HT-29 (cell line): ENCODE data around the gene TTC34. TPM values are rescaled to one million over a fixed set of nuclear protein-coding genes. Genes with fewer than 3 reads are reported as not detected.

Experiments used
- DNase-seq: peaks from one replicate; pipeline ENCODE4 v3.0.0-alpha.2; 2015; ENCODE audit warnings: low spot score
- total RNA-seq: library from RNA; depleted of rRNA; stranded (reverse); fragments of >200 nt; shearing (Covaris generic); gene quantifications from 2 replicates; pipeline ENCODE4 v1.2.3, GENCODE V29; 2014; rRNA removed

TTC34 gene, protein sequence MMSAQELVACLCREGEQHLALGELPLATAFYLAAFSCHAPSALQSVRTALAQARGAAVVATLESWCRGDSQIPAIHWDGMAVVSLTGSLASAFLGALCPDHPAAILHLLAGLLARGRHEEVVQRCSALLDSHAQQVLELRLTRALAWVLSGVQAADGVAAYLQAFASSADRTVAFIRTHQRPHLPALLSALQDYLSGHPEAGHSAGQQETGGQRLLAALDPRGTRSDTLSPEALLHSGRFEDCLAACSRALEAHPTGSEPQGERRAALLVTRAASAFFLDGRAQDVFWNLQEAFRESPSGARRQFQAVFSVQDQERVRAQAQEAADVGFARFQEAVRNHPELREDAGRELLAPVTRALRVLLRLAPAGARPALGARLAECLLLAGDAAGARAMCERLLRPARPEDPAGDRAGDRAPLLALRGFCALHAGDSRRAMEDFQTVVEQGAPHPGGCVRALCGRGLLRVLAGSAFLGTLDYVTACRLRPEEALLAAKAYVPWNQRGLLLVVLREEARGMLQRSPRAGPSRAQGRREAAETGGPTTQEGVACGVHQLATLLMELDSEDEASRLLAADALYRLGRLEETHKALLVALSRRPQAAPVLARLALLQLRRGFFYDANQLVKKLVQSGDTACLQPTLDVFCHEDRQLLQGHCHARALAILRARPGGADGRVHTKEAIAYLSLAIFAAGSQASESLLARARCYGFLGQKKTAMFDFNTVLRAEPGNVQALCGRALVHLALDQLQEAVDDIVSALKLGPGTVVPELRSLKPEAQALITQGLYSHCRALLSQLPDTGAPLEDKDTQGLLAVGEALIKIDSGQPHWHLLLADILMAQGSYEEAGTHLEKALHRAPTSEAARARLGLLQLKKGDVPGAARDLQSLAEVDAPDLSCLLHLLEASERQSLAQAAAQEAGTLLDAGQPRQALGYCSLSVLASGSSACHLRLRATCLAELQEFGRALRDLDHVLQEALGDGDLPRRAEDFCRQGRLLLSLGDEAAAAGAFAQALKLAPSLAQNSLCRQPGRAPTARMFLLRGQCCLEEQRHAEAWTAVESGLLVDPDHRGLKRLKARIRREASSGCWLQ
- 0.36 and 0.39 TPM in 2 replicates for total RNA-seq

DNA sequence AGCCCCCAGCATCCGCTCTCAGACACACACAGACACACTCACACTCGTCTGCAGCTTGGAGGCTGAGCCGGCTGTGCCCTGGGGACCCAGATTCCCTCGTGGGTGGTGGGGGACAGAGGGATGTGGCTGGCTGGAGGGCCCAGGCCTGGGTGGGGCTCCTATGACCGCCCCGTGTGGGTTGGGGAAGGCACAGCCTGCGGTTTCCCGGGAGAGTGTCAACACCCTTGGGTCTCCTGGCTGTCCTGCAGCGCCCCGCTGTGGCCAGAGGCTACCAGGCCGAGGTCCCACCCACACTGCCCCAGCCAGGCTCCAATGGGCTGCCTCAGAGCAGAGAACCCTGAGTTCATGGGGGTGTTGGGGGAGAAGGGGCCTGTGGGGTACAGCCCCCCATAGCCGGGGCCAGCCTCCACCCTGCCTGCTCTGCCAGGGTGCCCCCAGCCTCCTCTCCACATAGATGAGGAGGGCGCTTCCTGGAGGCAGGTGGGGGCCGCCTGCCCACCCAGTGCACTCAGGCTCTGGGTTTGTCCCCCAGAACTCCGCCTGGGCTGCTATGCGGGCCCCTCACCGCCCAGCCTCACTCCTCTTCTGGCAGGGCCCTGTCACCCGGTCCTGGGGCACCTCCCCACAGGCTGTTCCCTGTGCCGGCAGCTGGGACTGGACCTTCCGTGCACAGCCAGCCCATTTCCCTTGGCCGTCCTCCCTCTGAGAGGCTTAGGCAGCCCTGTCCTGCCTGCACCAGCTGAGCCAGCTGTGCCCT, at the start of gene TTC34:
TTC34 (minus strand) TSS at position 159 of the 757 bp plus-strand sequence. CDS start 866 bp downstream, outside the sequence.
- DNase-seq: peak; percentile 86

DNA sequence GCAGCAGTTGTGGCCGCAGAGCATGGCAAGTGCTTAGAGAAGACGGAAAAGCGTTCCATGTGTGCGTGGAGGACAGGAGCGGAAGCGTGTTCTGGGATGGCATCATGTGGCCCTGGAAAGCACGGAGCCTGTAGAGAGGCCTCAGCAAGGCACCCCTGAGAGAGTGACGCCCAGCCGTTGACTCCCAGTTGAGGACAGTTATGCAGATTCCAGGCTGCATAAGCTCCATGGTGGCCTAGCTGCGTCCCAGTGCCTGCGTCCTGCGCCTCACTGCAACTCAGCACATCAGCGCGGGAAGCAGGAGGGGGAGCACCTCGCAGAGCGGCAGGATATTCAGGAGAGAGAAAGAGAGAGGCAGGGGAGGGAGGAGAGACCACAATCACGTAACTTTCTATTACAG, 49.0 kb upstream of the TTC34 start:
- DNase-seq: no peak

DNA sequence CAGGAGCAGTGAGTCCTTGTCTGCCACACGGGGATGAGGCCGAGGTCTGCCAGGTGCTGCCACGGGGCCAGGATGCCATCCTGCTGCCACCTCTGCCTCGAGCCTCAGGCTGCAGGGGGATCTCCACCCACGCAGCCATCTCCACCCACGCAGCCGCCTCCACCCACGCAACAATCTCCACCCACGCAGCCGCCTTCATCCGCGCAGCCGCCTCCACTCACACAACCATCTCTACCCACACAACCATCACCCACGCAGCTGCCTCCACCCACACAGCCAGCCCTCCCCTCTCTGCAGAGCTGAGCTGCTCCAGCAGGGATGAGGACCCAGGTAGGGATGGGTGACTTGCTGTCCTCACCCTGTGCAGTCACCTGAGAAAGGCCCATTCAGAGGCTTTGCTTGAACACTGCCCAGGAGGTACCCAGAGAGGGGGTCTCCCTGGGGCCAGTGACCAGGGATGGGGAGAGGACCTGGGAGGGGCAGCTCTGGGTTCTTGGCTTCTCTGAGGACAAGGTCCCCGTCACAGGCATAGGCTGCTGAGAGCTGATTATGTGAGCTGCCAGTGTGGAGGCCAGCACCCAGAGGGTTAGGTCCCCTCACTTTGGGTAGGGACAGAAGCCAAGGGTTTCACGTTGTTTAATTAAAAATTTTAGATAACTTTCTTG, 46.6 kb upstream of the TTC34 start:
- DNase-seq: no peak

DNA sequence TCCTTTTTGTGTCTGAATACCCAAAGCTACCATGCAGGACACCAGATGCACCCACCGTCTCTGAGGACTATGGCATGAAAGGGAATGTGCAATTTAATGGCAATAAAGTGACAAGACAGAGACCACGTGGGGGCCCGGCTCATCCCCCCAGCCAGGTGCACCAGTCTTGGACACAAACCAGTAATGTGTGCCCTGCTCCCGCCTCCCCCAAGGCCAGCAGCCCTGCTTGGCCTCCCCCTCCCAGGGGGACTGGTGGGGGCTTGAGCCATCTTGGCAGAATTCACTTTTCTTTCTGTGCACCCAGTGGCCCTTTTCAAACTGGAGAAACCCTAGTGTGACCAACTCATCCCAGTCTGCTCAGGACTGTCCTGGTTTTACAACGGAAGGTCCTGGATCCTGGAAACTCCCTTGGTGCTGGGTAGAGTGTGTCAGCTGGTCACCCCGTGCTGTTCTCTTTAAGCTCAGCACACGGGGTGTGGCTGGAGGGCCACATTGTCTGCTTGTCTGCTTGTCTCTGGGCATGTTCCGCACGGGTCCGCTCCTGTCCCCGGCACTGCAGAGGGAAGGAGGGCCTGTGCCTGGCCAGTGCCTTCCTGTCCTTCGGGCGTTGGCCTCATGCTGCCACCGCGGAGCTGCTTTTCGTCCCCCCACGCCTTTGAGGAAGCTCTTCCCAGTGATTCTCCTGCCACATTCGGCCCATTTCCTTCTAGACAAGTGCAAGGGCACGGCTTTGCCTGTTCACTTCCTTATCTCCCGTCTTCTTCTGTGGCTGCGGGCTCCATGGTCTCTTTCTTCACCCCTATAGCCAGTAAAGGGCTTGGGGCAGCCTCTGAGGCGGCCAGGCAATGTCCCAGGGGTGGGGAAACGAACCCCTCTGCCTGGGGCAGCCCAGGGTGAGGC, 45.8 kb upstream of the TTC34 start:
- no peak for DNase-seq

DNA sequence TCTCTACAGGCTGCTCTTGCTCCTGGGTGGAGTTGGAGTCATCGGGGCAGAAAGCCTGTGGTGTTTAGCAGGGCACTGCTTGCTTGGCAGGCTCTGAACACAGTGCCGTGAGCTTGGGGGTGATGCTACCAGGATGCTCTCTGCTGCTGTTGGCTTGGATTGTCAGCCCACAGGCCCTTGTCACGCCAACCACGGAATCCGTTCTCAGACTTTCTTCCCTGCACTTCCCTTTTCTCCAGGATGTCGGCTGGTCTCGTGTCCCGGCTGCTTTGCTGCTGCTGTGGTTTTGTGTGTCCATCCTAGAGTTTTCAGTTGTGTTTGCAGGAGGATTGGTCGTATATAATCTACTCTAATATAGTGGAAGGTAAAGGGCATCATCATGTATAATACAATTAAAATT, 44.4 kb upstream of the TTC34 start:
- DNase-seq: no peak

DNA sequence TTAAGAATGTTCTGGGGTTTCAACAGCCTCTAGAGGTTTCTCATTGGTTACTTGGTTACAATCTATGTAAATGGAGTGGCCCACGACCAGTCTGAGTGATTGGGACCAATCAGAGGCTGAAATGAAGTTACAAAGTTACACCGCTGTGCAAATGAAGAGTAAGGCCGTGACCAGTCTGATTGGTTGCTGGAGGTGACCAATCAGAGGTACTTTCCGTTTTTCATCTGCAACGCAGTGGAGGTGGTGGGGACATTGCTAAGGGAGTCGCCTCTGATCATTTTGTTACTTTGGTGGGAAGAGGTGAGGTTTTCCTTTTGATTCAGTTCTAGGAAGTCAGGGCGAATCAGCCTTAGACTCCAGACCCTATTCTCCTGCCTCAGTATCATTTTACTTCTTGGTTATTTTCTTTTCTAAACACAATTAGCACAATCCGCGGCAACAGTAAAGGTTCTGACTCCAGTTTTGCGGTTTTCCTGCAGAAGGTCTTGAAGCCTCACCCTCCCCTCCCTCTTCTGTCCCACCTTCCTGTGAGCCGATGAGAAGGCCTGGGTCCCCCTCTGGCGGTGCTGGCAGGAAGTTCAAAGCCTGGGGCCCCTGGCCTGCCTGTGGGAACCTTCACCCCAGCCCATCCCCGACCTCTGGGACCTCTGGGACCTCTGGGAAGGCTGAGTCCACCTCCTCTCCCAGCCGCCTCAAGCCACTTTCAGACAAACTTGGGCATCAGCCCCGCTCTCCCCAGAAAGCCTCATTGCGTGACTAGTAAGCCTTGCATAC, 38.7 kb upstream of the TTC34 start:
- no peak for DNase-seq

DNA sequence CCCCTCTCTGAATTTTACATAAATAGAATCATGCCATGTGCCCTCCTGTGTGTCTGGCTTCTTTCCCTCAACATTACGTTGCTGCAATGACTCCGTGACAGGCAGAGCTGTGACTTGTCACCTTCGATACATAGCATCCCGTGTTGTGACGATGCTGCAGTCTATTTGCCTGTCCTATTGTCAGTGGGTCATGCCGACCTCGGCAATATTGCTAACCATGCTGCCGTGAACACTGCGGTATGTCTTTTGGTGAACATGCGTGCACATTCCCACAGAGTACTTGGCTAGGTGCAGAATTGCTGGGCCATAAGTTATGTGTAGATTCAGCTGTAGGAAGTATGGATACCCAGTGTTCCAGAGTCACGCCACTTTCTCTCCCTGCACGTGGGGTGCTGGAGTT, 36.3 kb upstream of the TTC34 start:
- no peak for DNase-seq

DNA sequence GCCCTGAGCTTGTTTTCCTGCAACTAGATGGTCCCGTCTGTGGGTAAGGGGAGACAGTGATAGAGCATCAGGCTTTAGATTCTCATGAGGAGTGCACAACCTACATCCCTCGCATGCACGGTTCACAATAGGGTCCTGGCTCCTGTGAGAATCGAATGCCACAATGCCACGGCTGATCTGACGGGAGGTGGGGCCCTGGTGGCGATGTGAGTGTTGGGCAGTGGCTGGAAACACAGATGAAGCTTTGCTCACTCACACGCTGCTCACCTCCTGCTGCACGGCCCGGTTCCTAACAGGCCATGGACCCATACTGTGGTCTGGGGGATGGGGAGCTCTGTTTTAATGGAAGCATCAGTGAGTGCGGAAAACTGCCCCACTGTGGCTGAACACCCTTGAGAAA, 35.8 kb upstream of the TTC34 start:
- no peak for DNase-seq

DNA sequence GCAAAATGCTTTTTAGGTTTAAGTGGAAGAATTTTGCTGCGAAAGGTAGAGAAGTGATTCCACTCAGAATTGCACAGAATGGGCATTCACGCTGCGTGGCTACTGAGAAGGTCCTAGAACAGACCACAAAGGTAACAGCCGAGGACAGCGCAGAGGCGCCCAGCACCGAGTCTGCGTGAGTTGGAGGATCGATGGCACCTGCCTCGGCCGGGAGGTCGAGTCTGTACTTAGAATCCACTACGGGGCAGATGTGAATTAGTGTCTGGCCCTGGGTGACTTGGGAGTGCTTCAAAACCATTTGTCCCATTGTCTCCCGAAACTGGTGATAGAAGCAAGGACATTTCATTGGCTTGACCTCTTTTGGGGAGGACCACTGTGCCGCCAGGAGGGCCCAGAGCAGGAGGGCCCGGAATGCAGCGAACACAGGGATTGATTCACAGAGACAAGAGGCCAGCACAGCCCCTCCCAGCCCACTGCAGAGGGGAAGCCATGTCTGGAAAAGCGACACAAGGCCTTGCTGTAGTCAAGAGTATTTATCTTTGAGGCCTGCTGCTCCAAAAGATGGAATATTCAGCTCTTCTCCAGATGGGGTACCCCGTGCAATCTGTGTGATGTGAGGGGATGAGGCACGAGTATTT, 35.0 kb upstream of the TTC34 start:
- DNase-seq: no peak

DNA sequence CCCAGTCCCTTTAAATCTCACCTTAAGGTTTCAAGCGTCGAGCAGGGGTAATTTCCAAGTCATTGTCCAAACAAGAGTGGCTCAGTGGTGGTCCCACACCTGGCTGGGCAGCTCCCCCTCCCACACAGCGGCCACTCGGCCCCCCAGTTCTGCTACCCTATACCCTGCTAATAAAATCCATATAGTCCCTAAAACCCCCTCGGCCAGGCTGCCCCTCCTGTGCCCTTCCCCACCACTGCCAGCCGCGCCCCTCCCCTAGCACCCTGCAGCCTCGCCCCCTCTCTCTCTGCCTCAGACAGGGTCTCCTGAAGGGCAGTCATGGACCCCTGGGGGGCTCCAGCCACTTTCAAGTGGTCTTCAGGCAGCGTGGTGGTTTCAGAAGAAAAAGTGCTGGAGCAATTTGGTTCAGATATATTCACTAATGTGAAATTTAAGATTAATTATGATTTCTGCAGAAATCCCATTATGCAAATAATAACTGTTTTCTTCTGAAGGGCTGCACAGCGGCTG, 34.2 kb upstream of the TTC34 start:
- no peak for DNase-seq

DNA sequence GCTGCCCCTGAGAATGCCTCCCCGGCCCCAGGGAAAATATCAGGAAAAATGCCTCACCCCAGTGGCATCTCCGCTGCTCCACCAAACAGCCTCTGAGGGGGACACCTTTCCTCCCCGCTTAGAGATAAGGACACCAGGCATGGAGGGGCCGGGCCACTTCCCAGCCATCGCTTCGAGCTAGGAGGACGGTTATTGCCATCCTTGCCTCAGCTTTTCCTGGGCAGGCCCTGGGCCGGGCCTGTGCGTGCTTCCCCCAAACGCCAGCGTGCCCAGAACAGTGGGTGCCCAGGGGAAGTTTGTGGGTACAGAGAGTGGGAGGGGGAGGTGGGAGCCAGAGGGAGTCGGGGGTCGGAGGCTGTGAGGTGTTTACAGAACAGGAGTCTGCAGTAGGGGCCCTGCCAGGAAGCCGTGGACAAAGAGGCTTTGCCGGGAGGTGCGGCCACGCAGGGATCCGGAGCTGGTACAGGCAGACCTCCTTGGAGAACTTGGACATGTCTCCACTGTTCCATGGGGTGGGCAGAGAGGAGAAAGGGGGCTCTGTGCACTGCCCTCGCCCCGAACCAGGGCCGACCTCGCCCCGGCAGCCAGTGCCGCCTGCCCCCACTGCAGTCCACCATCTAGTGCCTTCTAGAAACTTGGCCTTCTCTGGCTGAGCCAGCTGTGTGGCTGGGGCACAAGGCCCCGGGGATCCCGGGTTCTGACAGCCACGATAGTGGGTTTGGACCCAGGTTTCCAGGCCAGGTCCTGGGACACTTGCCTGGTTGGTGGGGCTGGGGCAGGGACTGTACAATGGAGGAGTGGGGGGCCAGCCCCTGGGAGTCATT, 33.5 kb upstream of the TTC34 start:
- DNase-seq: no peak

DNA sequence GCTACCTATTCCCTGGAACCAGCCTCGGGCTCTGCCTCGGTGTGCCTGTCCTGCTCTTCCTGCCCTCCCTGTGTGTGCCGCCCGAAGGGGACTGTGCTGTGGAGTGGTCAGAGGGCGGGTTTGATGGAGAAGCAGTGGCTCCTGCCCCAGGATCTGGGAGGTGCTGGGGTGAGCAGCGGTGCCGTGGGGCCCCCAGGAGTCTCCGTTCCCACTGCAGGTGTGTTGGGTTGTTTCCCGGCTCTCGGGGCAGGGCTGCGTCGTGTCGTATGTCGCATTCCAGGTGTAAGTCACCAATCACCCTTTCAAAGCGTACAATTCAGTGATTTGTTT, 32.6 kb upstream of the TTC34 start:
- no peak for DNase-seq

DNA sequence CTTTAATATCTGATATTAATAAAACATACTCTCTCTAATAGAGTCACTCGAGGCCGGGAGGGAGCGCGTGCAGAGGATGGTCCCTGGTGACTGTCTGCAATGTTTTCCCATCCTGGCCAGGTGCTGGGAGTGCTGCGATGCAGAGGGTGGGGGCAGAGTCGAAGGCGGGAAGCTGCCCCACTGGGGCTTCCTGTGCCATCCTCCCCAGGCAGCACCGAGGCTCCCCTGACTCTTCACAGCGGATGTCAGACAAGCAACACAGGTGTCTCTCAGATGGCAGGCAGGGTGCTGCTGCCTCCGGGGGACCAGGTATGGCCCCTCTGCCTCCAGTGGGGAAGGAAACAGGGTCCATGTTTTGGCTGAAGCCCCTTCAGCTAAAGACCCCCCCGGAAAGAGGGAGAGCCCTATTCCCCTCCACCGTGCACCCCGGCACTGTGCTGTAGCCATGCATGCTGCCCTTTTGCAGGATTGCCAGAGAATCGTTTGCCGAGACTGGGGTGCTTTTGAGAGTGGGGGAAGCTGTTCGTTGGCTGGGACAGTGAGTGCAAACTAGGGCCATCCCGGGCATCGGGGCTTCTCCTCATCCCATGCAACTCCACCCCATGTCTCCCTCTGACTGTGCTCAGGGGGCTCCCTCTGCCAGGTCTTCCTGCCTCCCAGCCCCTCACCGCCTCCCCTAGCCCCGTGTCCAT, 32.1 kb upstream of the TTC34 start:
- no peak for DNase-seq

DNA sequence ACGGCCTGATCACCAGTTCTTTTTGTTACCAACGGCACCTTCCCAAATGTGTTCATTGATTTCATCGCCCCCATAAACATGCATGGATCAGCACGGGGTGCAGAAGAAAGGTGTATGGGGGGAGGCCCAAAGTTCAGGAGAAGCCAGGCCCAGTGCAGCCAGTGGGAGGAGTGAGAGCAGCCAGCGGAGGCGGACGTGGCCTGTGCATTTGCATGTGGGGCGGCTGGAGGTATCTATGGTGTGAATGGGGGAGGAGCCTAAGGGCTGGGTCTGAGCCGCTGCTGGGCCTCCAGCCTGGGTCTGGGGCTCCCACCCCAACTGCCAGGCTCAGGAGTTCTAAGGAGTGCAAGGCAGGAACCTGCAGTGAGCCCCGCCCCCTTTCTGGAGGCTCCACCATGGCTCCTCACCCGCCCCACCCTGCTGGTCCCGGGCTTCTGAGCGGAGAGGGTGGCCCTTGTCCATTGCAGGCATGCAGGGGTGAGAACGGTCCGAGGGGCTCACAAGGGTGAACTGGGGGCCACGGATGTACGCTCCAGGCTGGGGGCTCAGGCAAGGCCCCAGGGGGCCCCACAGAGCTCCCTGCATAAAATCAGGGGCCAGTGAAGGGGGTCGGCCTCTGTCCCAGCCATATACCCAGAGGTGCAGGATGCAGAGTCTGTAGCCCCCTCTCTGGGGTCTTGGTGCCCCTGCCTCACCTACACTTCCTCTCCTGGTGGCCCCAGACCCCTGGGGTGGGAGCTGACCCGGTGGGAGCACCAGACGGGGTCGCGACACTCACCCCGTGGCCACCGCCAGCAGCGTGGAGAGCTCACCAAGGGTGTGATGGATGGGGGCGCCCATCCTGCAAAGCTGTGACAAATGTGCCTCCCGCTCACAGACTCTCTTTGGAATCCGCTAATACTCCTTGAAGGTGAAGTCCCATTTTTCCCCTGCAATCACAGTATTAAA, 31.3 kb upstream of the TTC34 start:
- DNase-seq: no peak

DNA sequence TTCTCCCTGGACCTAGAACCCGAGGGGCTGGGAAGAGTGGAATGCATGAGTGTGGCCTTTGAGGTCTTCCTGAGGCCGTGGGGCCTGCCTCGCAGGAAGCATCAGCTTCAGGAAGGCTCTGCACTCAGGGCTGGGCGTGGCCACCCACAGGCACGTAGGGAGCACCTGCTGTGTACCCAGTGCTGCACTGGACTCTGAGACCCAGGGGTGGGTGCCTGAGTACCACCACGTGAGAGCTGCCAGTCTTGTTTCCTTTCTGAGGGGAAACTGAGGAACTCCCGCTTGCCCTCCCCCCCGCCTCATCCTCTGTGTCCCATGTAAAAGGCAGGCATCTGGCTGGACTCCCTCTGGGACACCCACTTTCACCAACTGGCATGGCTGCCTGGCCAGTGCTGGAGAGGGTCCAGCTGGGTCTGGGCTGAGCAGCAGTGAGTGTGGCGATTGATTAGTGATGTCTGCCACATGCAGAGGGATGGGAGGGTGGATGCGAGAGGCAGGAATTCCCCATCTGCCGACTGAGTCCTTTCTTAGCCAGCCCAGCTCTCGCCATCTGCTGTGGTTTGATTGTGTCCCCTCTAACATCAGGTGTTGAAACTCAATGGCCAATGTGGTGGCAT, 30.2 kb upstream of the TTC34 start:
- no peak for DNase-seq
